HG03469 (cell line): ENCODE measurements around the gene CAPN5.
"Not testable (repeated sequence)": the region's sequence is repeated elsewhere in the genome, so short reads cannot be mapped to it uniquely, and the experiment has no call there.

ENCODE experiments used
- ATAC-seq: cut with Tn5 transposase; IDR thresholded peaks from one replicate; pipeline ENCODE4 v1.9.1; 2021; ENCODE audit warnings: mild to moderate bottlenecking, moderate library complexity, moderate number of reproducible peaks; ENCODE audit not compliant: unreplicated experiment

The CAPN5 gene

GRCh38 chr11:77066229-77067042, at the start of gene CAPN5:
TSS of gene CAPN5 (plus strand) at chr11:77066971. CDS start at chr11:77084887, 17,916 bp downstream.
- peak; percentile 72 for ATAC-seq

GRCh38 chr11:77018396-77018924, 48.3 kb upstream of the CAPN5 start:
- ATAC-seq: not testable (repeated sequence)

- ATAC-seq: no peak
Measured at GRCh38 chr11:77019976-77020595, 46.7 kb upstream of the CAPN5 start.

GRCh38 chr11:77020734-77021133, 46.0 kb upstream of the CAPN5 start:
- no peak for ATAC-seq

GRCh38 chr11:77024745-77025144, 42.0 kb upstream of the CAPN5 start:
- ATAC-seq: no peak

GRCh38 chr11:77026221-77026620, 40.5 kb upstream of the CAPN5 start:
- no peak for ATAC-seq

GRCh38 chr11:77026743-77027142, 40.0 kb upstream of the CAPN5 start:
- no peak for ATAC-seq

GRCh38 chr11:77027275-77027674, 39.5 kb upstream of the CAPN5 start:
- no peak for ATAC-seq

GRCh38 chr11:77029829-77030228, 36.9 kb upstream of the CAPN5 start:
- ATAC-seq: no peak

- no peak for ATAC-seq
Measured at GRCh38 chr11:77030834-77031414, 35.8 kb upstream of the CAPN5 start.

- ATAC-seq: no peak
Measured at GRCh38 chr11:77031599-77031998, 35.2 kb upstream of the CAPN5 start.

- no peak for ATAC-seq
Measured at GRCh38 chr11:77035039-77035438, 31.7 kb upstream of the CAPN5 start.

GRCh38 chr11:77035580-77035979, 31.2 kb upstream of the CAPN5 start:
- no peak for ATAC-seq

GRCh38 chr11:77036398-77036797, 30.4 kb upstream of the CAPN5 start:
- ATAC-seq: no peak

GRCh38 chr11:77037057-77037456, 29.7 kb upstream of the CAPN5 start:
- no peak for ATAC-seq

GRCh38 chr11:77038029-77038824, 28.5 kb upstream of the CAPN5 start:
- ATAC-seq: no peak

- no peak for ATAC-seq
Measured at GRCh38 chr11:77038825-77039326, 27.9 kb upstream of the CAPN5 start.

GRCh38 chr11:77039491-77040400, 27.0 kb upstream of the CAPN5 start:
- no peak for ATAC-seq

GRCh38 chr11:77040401-77040777, 26.4 kb upstream of the CAPN5 start:
- no peak for ATAC-seq

GRCh38 chr11:77040889-77041288, 25.9 kb upstream of the CAPN5 start:
- no peak for ATAC-seq
